ENCODE measurements around the gene ZNF664.
A peak's percentile ranks its signal among the peaks of the same experiment; 100 is the strongest.

ZNF664 gene

GRCh38 chr12:123960029-123960735 is 12.8 kb upstream of the ZNF664 start:
- peak; percentile 53 for DNase-seq

- no peak for DNase-seq
Measured at GRCh38 chr12:123960856-123961255, 12.2 kb upstream of the ZNF664 start.

GRCh38 chr12:123961585-123962345 is 11.2 kb upstream of the ZNF664 start:
- DNase-seq: no peak

GRCh38 chr12:123962513-123962912 is 10.5 kb upstream of the ZNF664 start:
- no peak for DNase-seq

GRCh38 chr12:123963821-123964220 is 9.2 kb upstream of the ZNF664 start:
- DNase-seq: no peak

- DNase-seq: no peak
Measured at GRCh38 chr12:123965382-123965781, 7.6 kb upstream of the ZNF664 start.

GRCh38 chr12:123966596-123966995 is 6.4 kb upstream of the ZNF664 start:
- DNase-seq: no peak

- no peak for DNase-seq
Measured at GRCh38 chr12:123967121-123967586, 5.9 kb upstream of the ZNF664 start.

GRCh38 chr12:123971449-123971769 is 1.6 kb upstream of the ZNF664 start:
- DNase-seq: no peak

- DNase-seq: peak; percentile 48
Measured at GRCh38 chr12:123971770-123972456, 1.1 kb upstream of the ZNF664 start.

- no peak for DNase-seq
Measured at GRCh38 chr12:123973552-123974341, 732 bp downstream of the ZNF664 start.

- DNase-seq: no peak
Measured at GRCh38 chr12:123976227-123976826, 3.3 kb downstream of the ZNF664 start.

GRCh38 chr12:123979566-123979965 is 6.6 kb downstream of the ZNF664 start:
- DNase-seq: no peak

GRCh38 chr12:123982269-123982668 is 9.3 kb downstream of the ZNF664 start:
- no peak for DNase-seq

GRCh38 chr12:123983822-123984485 is 10.9 kb downstream of the ZNF664 start:
- DNase-seq: peak; percentile 62

- no peak for DNase-seq
Measured at GRCh38 chr12:123984903-123985302, 11.9 kb downstream of the ZNF664 start.

- DNase-seq: no peak
Measured at GRCh38 chr12:123986374-123986965, 13.5 kb downstream of the ZNF664 start.

GRCh38 chr12:123987022-123987421 is 14.0 kb downstream of the ZNF664 start:
- no peak for DNase-seq

GRCh38 chr12:123989168-123989567 is 16.2 kb downstream of the ZNF664 start:
- no peak for DNase-seq

GRCh38 chr12:123989753-123990152 is 16.7 kb downstream of the ZNF664 start:
- DNase-seq: no peak

- DNase-seq: no peak
Measured at GRCh38 chr12:123990511-123990910, 17.5 kb downstream of the ZNF664 start.
